Right renal cortex interstitium (tissue), 3 donors: Measurements from ENCODE around the gene ANO9. TPM values are rescaled to one million over a fixed set of nuclear protein-coding genes. Genes with fewer than 3 reads are reported as not detected.

Experiments used
- DNase-seq, 3 donors: peaks; one replicate each; pipeline ENCODE4 v3.0.0-alpha.2; 2013; ENCODE audit warnings: low read depth in 3 of 3, low spot score in 2 of 3
- polyA plus RNA-seq, 3 donors: library from polyadenylated mRNA; unstranded; fragments of 120-200 nt; gene quantifications; one replicate each; pipeline ENCODE4 v1.2.1, GENCODE V29; 2013; ENCODE audit not compliant: insufficient read length in 3 of 3

ANO9 gene
- polyA plus RNA-seq, 3 donors: 6.4 to 10.3 (median 7.0) TPM

GRCh38 chr11:375065-376025, 66.5 kb downstream of the ANO9 start:
- DNase-seq: no peak

- DNase-seq: no peak
Measured at GRCh38 chr11:373716-374551, 67.9 kb downstream of the ANO9 start.

- DNase-seq: no peak
Measured at GRCh38 chr11:372809-373715, 68.7 kb downstream of the ANO9 start.

GRCh38 chr11:371716-372590, 69.9 kb downstream of the ANO9 start:
- no peak for DNase-seq

GRCh38 chr11:371051-371450, 70.8 kb downstream of the ANO9 start:
- no peak for DNase-seq

GRCh38 chr11:370070-370941, 71.5 kb downstream of the ANO9 start:
- DNase-seq: no peak

GRCh38 chr11:369336-370018, 72.3 kb downstream of the ANO9 start, which contains the start of gene B4GALNT4:
TSS of gene B4GALNT4 (plus strand) at chr11:369499. CDS start at chr11:369804, 305 bp downstream.
- no peak for DNase-seq

GRCh38 chr11:368414-369335, 73.1 kb downstream of the ANO9 start:
- no peak for DNase-seq

GRCh38 chr11:367956-368413, 73.8 kb downstream of the ANO9 start:
- no peak for DNase-seq

Other genes with a start within 250 kb of the ANO9 start
- 1 to 10 TPM in 1 of 3 donors, not detected in 2; 1.3 TPM for gene SCGB1C1, start 248.9 kb downstream of the ANO9 start, polyA plus RNA-seq
- 10 to 100 TPM; 41.7 to 43.2 (median 41.9) TPM for gene BET1L, start 234.6 kb downstream of the ANO9 start, polyA plus RNA-seq
- 10 to 100 TPM; 81.4 to 94.6 (median 84.7) TPM for gene RIC8A, start 234.3 kb downstream of the ANO9 start, polyA plus RNA-seq
- gene SIRT3, start 205.7 kb downstream of the ANO9 start, polyA plus RNA-seq: 10 to 100 TPM; 23.6 to 27.6 (median 24.8) TPM
- 100 to 1,000 TPM; 129 to 144 (median 132) TPM for gene PSMD13, start 205.0 kb downstream of the ANO9 start, polyA plus RNA-seq
- under 1 TPM; 0.11 to 0.36 (median 0.25) TPM for gene NLRP6, start 163.6 kb downstream of the ANO9 start, polyA plus RNA-seq
- 10 to 100 TPM in 2 of 3 donors, 1 to 10 TPM in 1; 9.1 to 19.2 (median 11.4) TPM for gene PGGHG, start 152.9 kb downstream of the ANO9 start, polyA plus RNA-seq
- not detected for gene IFITM5, start 142.5 kb downstream of the ANO9 start, polyA plus RNA-seq
- 100 to 1,000 TPM; 156 to 251 (median 209) TPM for gene IFITM2, start 134.2 kb downstream of the ANO9 start, polyA plus RNA-seq
- 10 to 100 TPM; 33.9 to 45.6 (median 43.5) TPM for gene IFITM1, start 128.0 kb downstream of the ANO9 start, polyA plus RNA-seq
- 100 to 1,000 TPM; 299 to 430 (median 398) TPM for gene IFITM3, start 121.2 kb downstream of the ANO9 start, polyA plus RNA-seq
- gene B4GALNT4, start 72.5 kb downstream of the ANO9 start, polyA plus RNA-seq: 10 to 100 TPM; 45.9 to 50.1 (median 47.4) TPM
- gene PKP3, start 47.8 kb downstream of the ANO9 start, polyA plus RNA-seq: 1 to 10 TPM; 4.1 to 5.5 (median 4.4) TPM
- 10 to 100 TPM; 25.0 to 31.9 (median 25.6) TPM for gene SIGIRR, start 27.0 kb downstream of the ANO9 start, polyA plus RNA-seq
- 10 to 100 TPM; 27.0 to 30.6 (median 27.1) TPM for gene PTDSS2, start 8.3 kb upstream of the ANO9 start, polyA plus RNA-seq
- 10 to 100 TPM; 62.4 to 80.0 (median 71.8) TPM for gene RNH1, start 65.2 kb upstream of the ANO9 start, polyA plus RNA-seq
- gene HRAS, start 93.6 kb upstream of the ANO9 start, polyA plus RNA-seq: 10 to 100 TPM; 36.8 to 44.5 (median 39.2) TPM
- 1 to 10 TPM; 2.7 to 3.2 (median 3.0) TPM for gene LRRC56, start 95.5 kb upstream of the ANO9 start, polyA plus RNA-seq
- gene LMNTD2, start 118.7 kb upstream of the ANO9 start, polyA plus RNA-seq: 1 to 10 TPM; 2.6 to 2.7 (median 2.6) TPM
- 10 to 100 TPM; 33.3 to 42.0 (median 37.5) TPM for gene RASSF7, start 119.0 kb upstream of the ANO9 start, polyA plus RNA-seq
- 10 to 100 TPM; 17.9 to 20.7 (median 18.4) TPM for gene PHRF1, start 134.5 kb upstream of the ANO9 start, polyA plus RNA-seq
- 1 to 10 TPM; 5.9 to 8.0 (median 7.3) TPM for gene IRF7, start 173.9 kb upstream of the ANO9 start, polyA plus RNA-seq
- gene CDHR5, start 182.9 kb upstream of the ANO9 start, polyA plus RNA-seq: 10 to 100 TPM; 31.0 to 42.2 (median 41.3) TPM
- gene SCT, start 185.2 kb upstream of the ANO9 start, polyA plus RNA-seq: 1 to 10 TPM in 2 of 3 donors, under 1 TPM in 1; 0.76 to 1.6 (median 1.5) TPM
- gene DRD4, start 195.3 kb upstream of the ANO9 start, polyA plus RNA-seq: 1 to 10 TPM; 1.4 to 2.4 (median 1.6) TPM